Left ventricle myocardium inferior (tissue), 1 donor: ENCODE data around the gene DNER. TPM values are rescaled to one million over a fixed set of nuclear protein-coding genes. Genes with fewer than 3 reads are reported as not detected.

ENCODE experiments used
- DNase-seq: peaks from one replicate; pipeline ENCODE4 v3.0.0-alpha.2; 2020
- H3K27ac ChIP-seq: fragments of 200-600 bp; replicated peaks from 2 replicates; pipeline ENCODE4 v1.8.0; 2021
- H3K27me3 ChIP-seq: fragments of 200-600 bp; 2 replicates; pipeline ENCODE4 v1.8.0; 2021; ENCODE audit warnings: low read depth
- H3K36me3 ChIP-seq: fragments of 200-600 bp; 2 replicates; pipeline ENCODE4 v1.8.0; 2021
- H3K4me1 ChIP-seq: fragments of 200-600 bp; 2 replicates; pipeline ENCODE4 v1.8.0; 2021
- H3K4me3 ChIP-seq: fragments of 200-600 bp; 2 replicates; pipeline ENCODE4 v1.8.0; 2021; ENCODE audit warnings: mild to moderate bottlenecking, moderate library complexity
- H3K9me3 ChIP-seq: fragments of 200-600 bp; replicated peaks from 2 replicates; pipeline ENCODE4 v1.8.0; 2021
- intact Hi-C: fragments of 100-400 bp; cut with micrococcal nuclease; formaldehyde crosslinking; loops from one replicate; pipeline ENCODE4 v1.11.0; 2022
- total RNA-seq: library from RNA; stranded (reverse); fragmentation: NEBNext Ultra II Directional; extraction: Animal tissue kit (Norgen Biotek cat#: 25700); gene quantifications from one replicate; pipeline ENCODE4 v1.2.1, GENCODE V29; 2021
- TF ChIP-seq, protein P1 (sequence below): fragments of 200-600 bp; IDR thresholded peaks from 2 replicates; pipeline ENCODE4 v1.8.0; 2021; ENCODE audit warnings: antibody characterized with exemption, mild to moderate bottlenecking, borderline replicate concordance
- donor health status: DM: no; HTN: yes; CAD: no; lungs with severe emphysema.

Gene DNER
- total RNA-seq, 1 donor from 2014 or later = 2.3 TPM

- H3K27me3 ChIP-seq = no peaks in the 10 kb centered on the region
These were observed 151.8 kb downstream of the DNER start for GRCh38 chr2:229562472-229563127.

DNA sequence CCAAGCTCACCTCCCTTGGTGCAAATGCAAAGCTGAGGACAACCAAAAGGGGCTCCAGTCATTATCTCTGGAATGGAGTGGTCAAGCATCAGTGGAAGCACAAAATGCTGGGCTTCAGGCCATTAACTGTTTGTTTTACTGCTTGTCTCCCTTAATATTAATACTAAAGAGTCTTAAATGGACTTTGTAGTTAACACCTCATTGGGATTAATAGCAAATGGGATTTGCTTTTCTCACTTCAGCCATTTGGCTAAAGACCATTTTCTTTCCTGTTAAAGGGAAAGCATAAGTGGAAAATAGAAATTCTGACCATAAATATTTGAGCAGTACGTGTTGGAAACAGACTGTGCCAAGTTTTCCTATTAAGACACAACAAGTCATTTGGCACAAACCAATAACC, 154.4 kb downstream of the DNER start:
- no peak overlapping the region for H3K4me3 ChIP-seq
- H3K36me3 ChIP-seq = no peaks in the 10 kb centered on the region
- H3K27me3 ChIP-seq = no peaks in the 10 kb centered on the region
- H3K27ac ChIP-seq = no peak overlapping the region
- TF ChIP-seq, protein P1, sequence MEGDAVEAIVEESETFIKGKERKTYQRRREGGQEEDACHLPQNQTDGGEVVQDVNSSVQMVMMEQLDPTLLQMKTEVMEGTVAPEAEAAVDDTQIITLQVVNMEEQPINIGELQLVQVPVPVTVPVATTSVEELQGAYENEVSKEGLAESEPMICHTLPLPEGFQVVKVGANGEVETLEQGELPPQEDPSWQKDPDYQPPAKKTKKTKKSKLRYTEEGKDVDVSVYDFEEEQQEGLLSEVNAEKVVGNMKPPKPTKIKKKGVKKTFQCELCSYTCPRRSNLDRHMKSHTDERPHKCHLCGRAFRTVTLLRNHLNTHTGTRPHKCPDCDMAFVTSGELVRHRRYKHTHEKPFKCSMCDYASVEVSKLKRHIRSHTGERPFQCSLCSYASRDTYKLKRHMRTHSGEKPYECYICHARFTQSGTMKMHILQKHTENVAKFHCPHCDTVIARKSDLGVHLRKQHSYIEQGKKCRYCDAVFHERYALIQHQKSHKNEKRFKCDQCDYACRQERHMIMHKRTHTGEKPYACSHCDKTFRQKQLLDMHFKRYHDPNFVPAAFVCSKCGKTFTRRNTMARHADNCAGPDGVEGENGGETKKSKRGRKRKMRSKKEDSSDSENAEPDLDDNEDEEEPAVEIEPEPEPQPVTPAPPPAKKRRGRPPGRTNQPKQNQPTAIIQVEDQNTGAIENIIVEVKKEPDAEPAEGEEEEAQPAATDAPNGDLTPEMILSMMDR = no peak
- H3K4me1 ChIP-seq = no peaks in the 10 kb centered on the region
- peaks cover 6% of the 10 kb centered on the region for H3K9me3 ChIP-seq
- DNase-seq = no peak
- intact Hi-C loops = no loop called here

More at GRCh38 chr2:229562472-229563127, 151.8 kb downstream of the DNER start:
- intact Hi-C loops = no loop called here
- Histone ChIP-seq H3K4me1 (no peaks in the 10 kb centered on the region), H3K27ac (no peak overlapping the region), H3K4me3 (no peak overlapping the region), H3K36me3 (no peaks in the 10 kb centered on the region), H3K9me3 (peaks cover 5% of the 10 kb centered on the region)
- DNase-seq = no peak
- TF ChIP-seq, protein P1 = no peak

- no peaks in the 10 kb centered on the region for H3K4me1 ChIP-seq
- no peak overlapping the region for H3K4me3 ChIP-seq
- H3K36me3 ChIP-seq = no peaks in the 10 kb centered on the region
- no peaks in the 10 kb centered on the region for H3K27me3 ChIP-seq
- TF ChIP-seq, protein P1 = no peak
- intact Hi-C loops = no loop called here
- no peak overlapping the region for H3K27ac ChIP-seq
- H3K9me3 ChIP-seq = peaks cover 6% of the 10 kb centered on the region
- no peak for DNase-seq
These were observed 161.3 kb downstream of the DNER start for GRCh38 chr2:229553091-229553490.

DNA sequence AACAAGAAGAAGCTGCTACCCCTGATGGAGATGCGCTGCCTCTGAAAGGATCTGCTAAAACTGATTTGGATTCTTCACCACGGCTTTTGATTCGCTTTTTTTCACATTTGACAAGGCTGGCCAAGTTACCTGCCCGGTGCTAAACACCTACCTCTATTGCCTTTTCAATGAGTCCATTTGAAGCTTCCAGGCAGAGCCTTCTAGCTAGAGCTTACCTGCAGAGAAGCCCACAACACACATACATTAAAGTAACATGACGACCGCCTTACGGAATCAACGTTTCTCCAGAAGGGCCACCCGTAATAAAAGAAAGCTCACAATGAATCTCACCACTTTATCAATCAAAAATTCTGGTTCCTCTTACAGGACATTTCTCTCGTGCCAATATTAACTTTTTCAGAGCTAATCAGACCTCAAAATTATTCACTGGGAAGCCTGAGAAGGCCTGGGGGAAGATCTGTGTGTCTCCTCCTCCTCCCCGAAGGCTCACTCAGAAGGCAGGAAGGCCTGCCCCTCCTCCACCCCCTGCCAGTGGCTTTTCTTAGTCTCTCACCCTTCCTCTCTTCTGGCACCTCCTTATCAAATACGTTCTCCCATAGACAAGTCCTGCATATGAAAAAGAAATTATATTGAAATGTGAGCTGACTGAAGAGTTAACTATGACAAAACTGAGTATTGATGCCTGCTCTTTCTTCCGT, 171.0 kb downstream of the DNER start:
- TF ChIP-seq, protein P1 = no peak
- no peaks in the 10 kb centered on the region for H3K9me3 ChIP-seq
- intact Hi-C loops = no loop called here
- no peaks in the 10 kb centered on the region for H3K4me1 ChIP-seq
- no peak overlapping the region for H3K27ac ChIP-seq
- H3K27me3 ChIP-seq = no peaks in the 10 kb centered on the region
- DNase-seq = no peak
- H3K4me3 ChIP-seq = no peak overlapping the region
- H3K36me3 ChIP-seq = no peaks in the 10 kb centered on the region

GRCh38 chr2:229539628-229540027, 174.7 kb downstream of the DNER start:
- H3K27me3 ChIP-seq = no peaks in the 10 kb centered on the region
- intact Hi-C loops = no loop called here
- no peak for DNase-seq
- H3K4me3 ChIP-seq = no peak overlapping the region
- TF ChIP-seq, protein P1 = no peak
- H3K9me3 ChIP-seq = no peaks in the 10 kb centered on the region
- H3K36me3 ChIP-seq = no peaks in the 10 kb centered on the region
- no peak overlapping the region for H3K27ac ChIP-seq
- H3K4me1 ChIP-seq = no peaks in the 10 kb centered on the region
